ENCODE data around the gene TCF12. TPM values are rescaled to one million over a fixed set of nuclear protein-coding genes. Genes with fewer than 3 reads are reported as not detected.
A peak's percentile ranks its signal among the peaks of the same experiment; 100 is the strongest.

TCF12 gene
- total RNA-seq, 1 donor from 2014 or later = 112 TPM

- Mint-ChIP-seq H3K4me3 (ENCODE audit: unreplicated experiment) (no peak overlapping the region), H3K27me3 (ENCODE audit: low read depth, unreplicated experiment) (no peaks in the 10 kb centered on the region), H3K27ac (ENCODE audit: unreplicated experiment) (peak overlapping the region; percentile 23), H3K4me1 (ENCODE audit: low read depth, unreplicated experiment) (peaks cover 26% of the 10 kb centered on the region), H3K36me3 (ENCODE audit: low read depth, unreplicated experiment) (peaks cover 3% of the 10 kb centered on the region), H3K9me3 (ENCODE audit: unreplicated experiment) (no peaks in the 10 kb centered on the region)
- TF ChIP-seq EZH2 (IDR thresholded peaks at IDR 0.05; ENCODE audit: insufficient read depth, low read length) (no peak), CTCF (IDR thresholded peaks at IDR 0.05; ENCODE audit: insufficient read depth, low read depth, low read length) (no peak)
- Histone ChIP-seq H3K27ac (ENCODE audit: low read depth, low read length) (no peak overlapping the region), H3K36me3 (ENCODE audit: insufficient read depth, low read length) (no peaks in the 10 kb centered on the region), H3K4me3 (ENCODE audit: insufficient read depth, low read depth, low read length) (no peak overlapping the region), H3K4me1 (ENCODE audit: insufficient read depth, low read length) (peaks cover 11% of the 10 kb centered on the region), H3K4me2 (ENCODE audit: low read length) (no peak overlapping the region), H2AFZ (ENCODE audit: low read depth, low read length) (no peak overlapping the region), H3K9me3 (ENCODE audit: insufficient read depth, low read depth, low read length) (no peaks in the 10 kb centered on the region), H4K20me1 (ENCODE audit: insufficient read depth, low read length) (peaks cover 72% of the 10 kb centered on the region), H3K79me2 (ENCODE audit: insufficient read depth, low read length) (peaks cover 100% of the 10 kb centered on the region), H3K27me3 (ENCODE audit: insufficient read depth, low read length) (no peaks in the 10 kb centered on the region), H3K9ac (ENCODE audit: low read length) (no peak overlapping the region)
- FAIRE-seq = no peak
- no peak for DNase-seq (ENCODE audit: low read depth)
Observed at GRCh38 chr15:57030011-57030410, 111.6 kb downstream of the TCF12 start.

DNA sequence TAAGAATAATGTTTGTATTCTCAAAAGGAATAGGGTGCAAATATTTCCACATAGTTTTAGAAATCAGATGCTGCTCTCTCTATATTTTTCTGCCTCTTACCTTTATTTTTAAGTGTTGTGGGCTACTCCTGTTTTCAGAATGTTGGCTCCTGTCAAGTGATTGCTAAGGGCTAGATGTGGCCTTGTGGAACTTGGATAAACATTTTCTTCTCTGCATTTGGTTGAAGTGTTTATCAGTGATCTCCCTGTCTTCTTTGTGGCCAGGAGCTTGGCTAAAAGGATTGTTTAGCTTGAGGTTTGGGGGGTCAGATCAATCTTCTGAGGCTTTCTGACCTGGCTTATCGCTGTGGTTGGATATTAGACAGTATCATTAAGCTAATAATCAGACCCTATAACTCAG is 112.6 kb downstream of the TCF12 start:
- peak overlapping the region; percentile 90 for H3K27ac Mint-ChIP-seq (ENCODE audit: unreplicated experiment)
- FAIRE-seq (no peak), DNase-seq (ENCODE audit: low read depth) (no peak)
- Histone ChIP-seq H3K36me3 (ENCODE audit: insufficient read depth, low read length) (no peaks in the 10 kb centered on the region), H3K4me3 (ENCODE audit: insufficient read depth, low read depth, low read length) (no peak overlapping the region), H3K4me1 (ENCODE audit: insufficient read depth, low read length) (peaks cover 11% of the 10 kb centered on the region), H3K79me2 (ENCODE audit: insufficient read depth, low read length) (peaks cover 100% of the 10 kb centered on the region), H3K27me3 (ENCODE audit: insufficient read depth, low read length) (no peaks in the 10 kb centered on the region), H3K9ac (ENCODE audit: low read length) (peak overlapping the region; percentile 5), H3K4me2 (ENCODE audit: low read length) (peak overlapping the region; percentile 27), H3K27ac (ENCODE audit: low read depth, low read length) (peak overlapping the region; percentile 12), H2AFZ (ENCODE audit: low read depth, low read length) (no peak overlapping the region), H3K9me3 (ENCODE audit: insufficient read depth, low read depth, low read length) (no peaks in the 10 kb centered on the region), H4K20me1 (ENCODE audit: insufficient read depth, low read length) (peaks cover 68% of the 10 kb centered on the region)
- no peaks in the 10 kb centered on the region for H3K27me3 Mint-ChIP-seq (ENCODE audit: low read depth, unreplicated experiment)
- H3K36me3 Mint-ChIP-seq (ENCODE audit: low read depth, unreplicated experiment) = peaks cover 3% of the 10 kb centered on the region
- no peak for TF ChIP-seq EZH2 (IDR thresholded peaks at IDR 0.05; ENCODE audit: insufficient read depth, low read length)
- TF ChIP-seq CTCF (IDR thresholded peaks at IDR 0.05; ENCODE audit: insufficient read depth, low read depth, low read length) = no peak
- no peaks in the 10 kb centered on the region for H3K9me3 Mint-ChIP-seq (ENCODE audit: unreplicated experiment)
- peaks cover 20% of the 10 kb centered on the region for H3K4me1 Mint-ChIP-seq (ENCODE audit: low read depth, unreplicated experiment)
- no peak overlapping the region for H3K4me3 Mint-ChIP-seq (ENCODE audit: unreplicated experiment)

GRCh38 chr15:57031605-57032004 is 113.2 kb downstream of the TCF12 start:
- peaks cover 3% of the 10 kb centered on the region for H3K36me3 Mint-ChIP-seq (ENCODE audit: low read depth, unreplicated experiment)
- peak overlapping the region; percentile 25 for H3K4me3 Mint-ChIP-seq (ENCODE audit: unreplicated experiment)
- H3K4me1 ChIP-seq (ENCODE audit: insufficient read depth, low read length) = peaks cover 11% of the 10 kb centered on the region
- peak overlapping the region; percentile 12 for H3K27ac ChIP-seq (ENCODE audit: low read depth, low read length)
- H2AFZ ChIP-seq (ENCODE audit: low read depth, low read length) = no peak overlapping the region
- H3K27me3 Mint-ChIP-seq (ENCODE audit: low read depth, unreplicated experiment) = no peaks in the 10 kb centered on the region
- H3K4me3 ChIP-seq (ENCODE audit: insufficient read depth, low read depth, low read length) = no peak overlapping the region
- no peaks in the 10 kb centered on the region for H3K9me3 ChIP-seq (ENCODE audit: insufficient read depth, low read depth, low read length)
- H3K27ac Mint-ChIP-seq (ENCODE audit: unreplicated experiment) = peak overlapping the region; percentile 90
- peaks cover 69% of the 10 kb centered on the region for H4K20me1 ChIP-seq (ENCODE audit: insufficient read depth, low read length)
- DNase-seq (ENCODE audit: low read depth) = peak; percentile 49
- TF ChIP-seq EZH2 (IDR thresholded peaks at IDR 0.05; ENCODE audit: insufficient read depth, low read length) = no peak
- no peak for TF ChIP-seq CTCF (IDR thresholded peaks at IDR 0.05; ENCODE audit: insufficient read depth, low read depth, low read length)
- peaks cover 100% of the 10 kb centered on the region for H3K79me2 ChIP-seq (ENCODE audit: insufficient read depth, low read length)
- H3K9me3 Mint-ChIP-seq (ENCODE audit: unreplicated experiment) = no peaks in the 10 kb centered on the region
- FAIRE-seq = no peak
- no peaks in the 10 kb centered on the region for H3K36me3 ChIP-seq (ENCODE audit: insufficient read depth, low read length)
- H3K9ac ChIP-seq (ENCODE audit: low read length) = peak overlapping the region; percentile 5
- H3K4me1 Mint-ChIP-seq (ENCODE audit: low read depth, unreplicated experiment) = peaks cover 20% of the 10 kb centered on the region
- peak overlapping the region; percentile 27 for H3K4me2 ChIP-seq (ENCODE audit: low read length)
- no peaks in the 10 kb centered on the region for H3K27me3 ChIP-seq (ENCODE audit: insufficient read depth, low read length)
